Activated CD8-positive, alpha-beta memory T cell treated with anti-CD3 and anti-CD28 coated beads for 48 hours (primary cell): ENCODE data around the gene GPRIN1.

Source experiments
- DNase-seq, 3 experiments: peaks; one replicate each; pipeline ENCODE4 v3.0.0-alpha.2; 2020; ENCODE audit warnings: low read depth in 2 of 3, low spot score in 2 of 3

Gene GPRIN1

DNA sequence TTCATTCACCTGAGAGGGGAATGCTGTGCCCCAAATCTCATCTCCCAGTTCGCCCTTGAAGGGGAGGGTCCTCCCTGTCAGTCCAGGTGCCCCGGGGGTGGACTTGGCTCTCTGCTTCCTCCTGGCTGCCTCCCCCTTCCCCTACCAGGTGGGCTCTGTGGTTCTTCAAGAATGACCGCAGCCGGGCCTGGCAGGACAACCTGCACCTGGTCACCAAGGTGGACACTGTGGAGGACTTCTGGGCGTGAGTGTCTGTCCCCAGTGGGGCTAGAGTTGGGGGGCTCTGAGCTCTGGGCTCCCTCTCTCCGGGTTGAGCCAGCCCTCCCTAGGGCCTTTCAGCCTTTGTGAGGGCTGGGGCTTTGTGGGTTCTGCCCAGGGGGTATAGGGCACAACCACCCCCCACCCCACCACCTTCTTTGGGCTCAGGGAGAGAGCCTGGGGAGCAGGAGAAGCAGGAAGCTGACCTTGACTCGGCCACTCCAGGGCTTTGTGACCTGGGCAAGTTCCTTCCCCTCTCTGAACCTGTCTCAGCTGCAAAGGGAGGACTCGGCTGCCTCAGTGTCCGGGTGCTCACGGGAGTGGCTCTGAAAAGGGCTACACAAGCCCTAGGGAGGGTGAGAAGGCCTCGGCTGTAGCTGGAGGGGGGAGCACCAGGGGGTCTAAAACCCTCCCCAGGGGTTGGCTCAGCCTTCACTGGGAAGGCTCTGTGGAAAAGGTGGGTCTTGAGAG is 33.7 kb upstream of the GPRIN1 start:
- DNase-seq: no peak

DNA sequence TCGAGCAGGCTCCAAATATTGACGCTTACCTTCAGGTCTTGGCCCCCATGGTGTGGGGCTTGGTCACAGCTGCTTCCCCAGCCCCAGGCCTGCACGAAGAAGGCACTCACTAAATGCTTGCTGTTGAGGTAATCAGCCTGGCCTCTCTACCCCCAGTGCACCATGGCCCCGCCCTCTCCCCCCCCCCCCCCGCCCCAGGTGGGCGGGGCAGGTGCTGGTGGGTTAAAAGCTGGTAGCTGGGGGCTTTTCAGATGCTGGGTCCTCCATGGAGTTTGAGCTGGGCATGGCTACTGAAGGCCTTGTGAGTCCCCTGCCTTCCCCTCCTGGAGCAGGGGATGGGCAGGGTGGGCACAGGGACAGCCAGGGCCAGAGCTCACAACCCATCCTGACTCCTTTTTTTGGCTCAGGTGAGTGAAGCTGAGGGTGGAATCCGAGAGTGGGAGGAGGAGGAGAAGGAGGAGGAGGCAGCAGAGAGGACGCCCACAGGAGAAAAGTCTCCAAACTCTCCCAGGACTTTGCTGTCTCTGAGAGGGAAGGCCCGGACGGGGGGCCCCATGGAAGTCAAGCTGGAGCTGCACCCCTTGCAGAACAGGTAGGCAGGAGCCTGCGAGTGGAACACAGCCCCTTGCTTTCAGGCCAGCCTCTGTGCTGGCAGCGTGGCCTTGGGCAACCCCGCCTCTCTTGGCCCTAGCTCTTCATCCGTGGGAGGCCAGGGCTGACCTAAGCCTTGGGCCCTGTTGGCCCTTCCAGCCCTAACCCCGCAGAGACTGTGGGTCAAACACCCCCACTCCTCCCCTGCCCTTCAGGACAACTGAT is 32.9 kb upstream of the GPRIN1 start:
- no peak for DNase-seq

DNA sequence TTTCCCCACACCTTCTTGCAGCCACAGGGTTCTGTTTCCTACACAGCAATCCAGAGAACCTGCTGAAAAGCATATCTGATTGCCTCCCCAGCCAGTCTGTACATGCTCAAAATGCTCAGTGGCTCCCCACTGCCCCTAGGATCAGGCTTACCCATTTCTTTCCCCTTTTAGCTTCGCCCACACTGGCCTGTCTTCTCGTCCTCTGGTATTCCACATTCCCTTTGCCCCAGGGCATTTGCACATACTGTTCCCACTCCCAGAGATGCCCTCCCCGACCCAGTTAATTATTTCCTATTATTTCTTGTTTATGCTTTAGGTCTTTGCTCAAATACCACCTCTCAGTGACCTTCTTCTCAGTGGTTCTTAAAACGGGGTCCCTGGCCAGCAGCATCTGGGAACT is 30.7 kb upstream of the GPRIN1 start:
- no peak for DNase-seq

DNA sequence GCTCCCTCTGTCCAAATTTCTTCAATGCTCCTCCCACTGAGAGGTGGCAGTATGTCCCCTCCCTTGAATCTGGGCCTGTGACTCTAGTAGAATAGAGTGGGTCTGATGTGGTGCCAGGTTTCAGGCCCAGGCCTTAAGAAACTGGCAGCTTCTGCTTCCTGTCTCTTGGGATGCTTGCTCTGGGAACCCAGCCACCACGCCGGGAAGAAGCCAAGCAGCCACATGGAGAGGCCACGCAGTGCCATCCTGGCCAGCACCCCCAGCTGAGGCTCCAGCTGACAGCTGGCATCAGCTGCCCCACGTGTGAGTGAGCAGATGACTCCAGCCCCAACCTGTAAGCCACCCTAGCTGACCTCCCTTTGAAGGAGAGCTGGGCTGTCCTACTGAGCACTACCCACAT is 30.0 kb upstream of the GPRIN1 start:
- no peak for DNase-seq

DNA sequence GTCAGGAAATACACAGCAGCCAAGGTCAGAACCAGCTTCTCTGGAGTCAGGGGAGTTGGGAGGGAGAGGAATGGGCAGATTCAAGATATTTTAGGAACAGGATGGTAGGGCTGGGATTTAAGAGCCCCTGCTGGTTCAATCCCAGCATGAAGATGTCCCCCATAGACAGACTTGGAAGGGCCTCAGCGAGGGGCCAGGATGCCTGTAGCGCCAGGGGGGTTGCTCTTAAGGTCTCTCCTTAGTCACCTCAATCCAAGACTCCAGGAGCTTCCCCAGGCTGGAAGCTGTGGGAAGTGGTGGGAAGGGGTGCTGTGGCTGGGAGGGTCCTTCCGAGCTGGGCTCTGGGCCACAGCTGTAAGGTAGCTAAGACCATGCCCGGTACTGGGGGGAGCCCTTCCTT is 29.3 kb upstream of the GPRIN1 start:
- no peak for DNase-seq

DNA sequence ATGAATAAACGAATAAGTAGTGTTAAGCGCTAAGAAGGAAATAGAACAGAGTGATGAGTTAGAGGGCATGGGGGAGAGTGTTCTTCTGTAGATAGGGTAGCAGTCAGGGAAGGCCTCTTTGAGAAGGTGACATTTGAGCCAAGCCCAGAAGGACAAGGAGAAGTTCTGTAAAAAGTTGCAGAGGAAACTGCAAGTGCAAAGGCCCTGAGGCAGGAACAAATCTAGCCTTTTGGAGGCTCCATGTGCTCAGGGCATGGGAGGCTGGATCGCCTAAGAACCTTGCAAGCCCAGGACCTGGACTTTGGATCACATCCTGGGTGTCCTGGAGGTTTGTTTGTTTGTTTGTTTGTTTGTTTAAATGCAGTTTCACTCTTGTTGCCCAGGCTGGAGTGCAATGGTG is 28.5 kb upstream of the GPRIN1 start:
- DNase-seq: no peak

DNA sequence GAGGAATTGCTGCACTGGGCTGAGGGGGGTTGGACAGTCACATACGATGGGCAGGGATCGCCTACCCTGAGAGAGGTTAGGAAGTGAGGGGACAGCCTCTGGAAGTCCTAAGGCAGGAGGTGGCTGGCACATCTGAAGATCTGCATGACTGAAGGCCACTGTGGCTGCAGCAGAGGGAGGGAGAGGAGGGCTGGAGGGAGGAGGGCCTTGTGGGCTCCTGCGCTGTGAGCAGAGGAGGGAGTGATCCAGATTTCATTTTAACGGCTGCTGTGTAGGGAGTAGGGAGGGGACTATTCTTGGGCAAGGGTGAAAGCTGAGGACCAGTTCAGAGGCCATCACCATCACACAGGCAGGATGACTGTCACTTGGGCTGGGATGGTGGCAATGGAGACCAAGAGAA is 27.6 kb upstream of the GPRIN1 start:
- DNase-seq: no peak

DNA sequence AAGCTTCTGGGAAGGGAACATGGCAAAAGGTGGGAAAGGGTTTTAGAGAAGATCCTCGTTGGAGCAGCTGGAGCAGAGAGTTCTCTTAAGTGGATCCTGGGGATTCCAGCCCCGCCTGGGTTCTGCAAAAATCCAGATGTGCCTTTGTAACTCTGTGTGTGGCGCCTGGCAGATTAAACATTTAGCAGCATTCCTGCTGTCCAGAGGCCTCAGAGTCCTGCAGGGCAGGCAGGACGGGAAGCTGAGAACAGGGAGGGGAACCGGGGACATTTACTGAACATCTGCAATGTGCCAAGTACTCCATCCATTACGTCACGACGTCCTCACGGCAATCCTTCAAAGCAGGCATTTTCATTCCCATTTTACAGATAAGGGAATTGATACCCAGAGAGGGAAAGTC is 26.5 kb upstream of the GPRIN1 start:
- no peak for DNase-seq

DNA sequence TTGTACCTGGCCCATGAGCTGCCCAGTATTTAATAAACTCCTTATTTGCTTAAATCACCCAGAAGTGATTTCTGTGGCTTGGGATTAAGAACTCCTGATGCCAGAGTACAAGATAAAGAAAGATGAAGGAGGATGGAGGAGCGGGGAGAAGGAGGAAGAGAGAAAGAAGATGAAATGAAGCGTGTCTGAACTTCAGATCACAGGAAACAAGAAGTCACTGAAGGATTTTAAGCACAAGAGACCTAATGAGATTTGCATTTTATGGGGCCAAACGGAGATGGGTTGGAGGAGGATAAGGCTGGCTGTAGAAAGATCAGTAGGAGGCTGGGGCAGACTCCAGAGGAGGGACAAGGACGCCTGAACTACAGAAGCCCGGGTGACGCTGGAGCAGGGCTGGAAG is 23.6 kb upstream of the GPRIN1 start:
- DNase-seq: no peak

DNA sequence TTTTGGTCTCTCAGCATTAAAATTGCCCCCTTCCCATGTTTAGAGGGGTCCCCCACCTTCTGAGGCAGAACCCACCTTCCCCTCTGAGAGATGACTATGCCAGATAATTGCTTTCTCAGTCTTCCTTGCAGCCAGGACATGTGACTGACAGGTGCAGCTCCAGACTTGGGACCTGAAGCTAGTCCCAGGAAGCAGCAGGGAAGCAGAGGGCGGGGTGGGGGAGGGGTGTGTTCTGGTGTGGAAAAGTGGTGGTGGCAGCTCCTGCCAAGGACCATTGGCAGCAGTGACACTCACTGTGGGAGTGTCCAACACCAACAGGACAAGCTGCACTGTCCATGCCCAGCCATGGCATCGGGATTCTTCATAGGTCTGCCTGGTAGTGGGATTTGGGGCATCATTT is 22.8 kb upstream of the GPRIN1 start:
- DNase-seq: no peak

DNA sequence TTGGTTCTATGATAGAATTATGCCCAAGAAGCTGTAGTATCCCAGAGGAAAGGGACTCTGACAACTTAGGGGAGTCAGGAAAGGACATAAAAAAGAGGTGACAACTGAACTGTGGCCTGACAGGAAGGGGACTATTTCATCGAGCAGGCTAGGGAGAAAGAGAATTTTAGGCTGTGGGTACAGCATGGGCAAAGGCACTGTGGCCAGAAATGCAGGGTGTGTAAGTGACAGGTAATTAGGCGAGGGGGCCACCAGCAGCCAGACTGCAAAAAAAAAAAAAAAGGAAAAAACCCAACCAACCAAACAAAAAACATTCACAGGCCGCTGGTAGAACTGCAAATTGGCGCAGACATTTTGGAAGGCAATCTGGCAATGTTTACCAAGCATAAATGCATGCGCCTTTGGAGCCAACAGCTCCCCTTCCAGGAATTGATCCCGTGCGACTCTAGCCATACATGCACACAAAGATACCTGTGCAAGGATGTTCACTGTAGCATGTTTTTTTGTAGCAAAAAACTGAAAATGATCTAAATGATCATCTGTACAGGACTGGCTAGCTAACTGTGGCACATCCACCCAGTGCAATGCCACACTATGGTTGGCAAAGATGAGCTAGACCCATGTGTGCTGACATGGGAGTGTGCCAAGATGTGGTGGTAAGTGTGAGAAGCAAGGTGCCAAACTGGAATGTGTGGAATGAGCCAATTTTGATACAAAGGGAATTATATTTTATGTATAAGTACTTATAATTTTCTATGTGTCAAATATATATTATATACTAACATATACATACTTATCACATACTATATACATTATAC is 21.6 kb upstream of the GPRIN1 start:
- no peak for DNase-seq

DNA sequence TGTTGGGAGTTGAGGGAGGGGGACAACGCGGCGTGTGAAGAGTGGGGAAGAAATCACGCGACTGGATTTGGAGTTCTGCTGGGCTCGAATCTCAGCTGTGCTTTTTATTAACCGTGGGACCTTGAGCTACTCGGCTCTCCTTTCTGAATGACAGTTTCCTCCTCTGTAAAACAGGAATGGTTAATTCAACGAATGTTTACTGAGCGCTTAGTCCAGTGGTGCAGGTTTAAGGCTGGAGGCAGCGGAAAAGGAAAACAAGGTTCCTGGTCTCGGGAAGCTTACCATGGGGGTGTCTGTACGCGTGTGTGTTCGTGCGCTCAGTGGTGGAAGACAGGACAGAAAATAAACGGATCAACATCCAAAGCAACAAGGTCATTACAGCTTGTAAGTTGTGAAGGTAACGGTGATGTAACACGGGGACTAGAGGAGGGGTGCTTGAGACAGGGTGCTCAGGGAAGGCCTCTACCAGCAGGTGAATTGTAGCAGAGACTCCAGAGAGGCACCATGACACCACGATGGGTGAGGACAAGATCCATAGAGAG is 20.8 kb upstream of the GPRIN1 start:
- no peak for DNase-seq

DNA sequence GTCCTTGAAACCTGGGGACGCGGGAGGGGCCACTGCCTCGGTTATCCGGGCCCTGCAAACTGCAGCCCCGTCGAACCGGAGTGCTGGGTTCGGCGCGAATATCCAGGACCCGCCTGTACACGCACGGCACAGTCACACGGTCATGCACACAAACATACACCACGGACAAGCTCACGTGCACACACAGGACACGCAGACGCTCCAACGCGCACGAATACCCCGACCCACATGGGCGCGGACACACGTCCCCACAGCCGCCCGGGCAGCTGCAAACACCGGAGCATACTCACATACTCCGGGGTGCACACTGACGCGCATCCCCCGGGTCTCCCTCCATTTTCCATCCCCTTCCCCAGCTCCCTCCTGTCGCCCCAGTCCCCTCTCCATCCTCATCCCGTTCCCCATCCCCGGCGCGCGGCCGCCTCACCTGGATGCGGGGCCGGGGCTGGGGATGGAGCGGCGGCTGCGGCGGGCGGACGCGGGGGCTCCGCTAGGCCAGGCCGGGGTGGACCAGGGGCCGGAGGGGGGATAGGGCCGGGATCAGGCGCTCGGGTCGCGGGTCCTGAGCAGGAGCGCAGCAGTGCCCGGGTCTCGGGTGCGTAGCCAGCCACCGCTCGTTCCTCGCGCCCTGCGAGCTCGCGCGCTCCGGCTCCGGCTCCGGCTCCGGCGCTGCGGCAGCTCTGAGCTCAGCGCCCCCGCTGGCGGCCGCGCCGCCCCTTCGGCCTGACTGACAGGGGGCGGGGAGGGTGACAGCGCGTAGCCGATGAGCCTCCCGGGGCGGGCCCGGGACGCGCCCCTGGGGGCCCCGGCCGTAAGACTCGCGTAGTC is 20.1 kb upstream of the GPRIN1 start, which contains the start of the genes EIF4E1B and SNCB:
TSS of gene EIF4E1B (plus strand) at position 823 of the 828 bp plus-strand sequence. CDS start 12,113 bp downstream, outside the sequence.
TSS of gene SNCB (minus strand) at position 682 of the 828 bp plus-strand sequence. CDS start 880 bp downstream, outside the sequence.
- DNase-seq: no peak

DNA sequence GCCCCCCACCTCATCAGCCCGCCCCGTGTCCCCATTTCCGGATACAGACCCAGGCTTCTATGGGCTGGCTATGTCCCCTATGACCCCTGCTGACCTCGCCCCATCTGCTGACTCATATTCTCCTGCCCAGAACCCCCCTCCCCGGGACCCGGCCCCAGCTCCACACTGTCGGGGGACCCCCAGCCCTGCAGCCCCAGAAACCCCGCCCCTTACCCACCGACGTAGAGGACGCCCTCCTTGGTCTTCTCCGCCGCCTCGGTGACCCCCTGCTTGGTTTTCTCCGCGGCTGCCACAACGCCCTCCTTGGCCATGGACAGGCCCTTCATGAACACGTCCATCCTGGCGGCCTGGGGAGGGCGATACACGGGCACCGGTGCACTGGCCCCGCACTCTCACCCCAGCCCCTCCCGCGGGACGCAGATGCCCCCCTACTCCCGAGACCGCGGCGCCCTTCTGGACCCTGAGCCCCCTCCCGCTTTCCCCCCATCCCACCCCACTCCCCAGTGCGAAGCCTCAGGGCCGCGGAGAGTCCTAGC is 19.4 kb upstream of the GPRIN1 start:
- DNase-seq: no peak

DNA sequence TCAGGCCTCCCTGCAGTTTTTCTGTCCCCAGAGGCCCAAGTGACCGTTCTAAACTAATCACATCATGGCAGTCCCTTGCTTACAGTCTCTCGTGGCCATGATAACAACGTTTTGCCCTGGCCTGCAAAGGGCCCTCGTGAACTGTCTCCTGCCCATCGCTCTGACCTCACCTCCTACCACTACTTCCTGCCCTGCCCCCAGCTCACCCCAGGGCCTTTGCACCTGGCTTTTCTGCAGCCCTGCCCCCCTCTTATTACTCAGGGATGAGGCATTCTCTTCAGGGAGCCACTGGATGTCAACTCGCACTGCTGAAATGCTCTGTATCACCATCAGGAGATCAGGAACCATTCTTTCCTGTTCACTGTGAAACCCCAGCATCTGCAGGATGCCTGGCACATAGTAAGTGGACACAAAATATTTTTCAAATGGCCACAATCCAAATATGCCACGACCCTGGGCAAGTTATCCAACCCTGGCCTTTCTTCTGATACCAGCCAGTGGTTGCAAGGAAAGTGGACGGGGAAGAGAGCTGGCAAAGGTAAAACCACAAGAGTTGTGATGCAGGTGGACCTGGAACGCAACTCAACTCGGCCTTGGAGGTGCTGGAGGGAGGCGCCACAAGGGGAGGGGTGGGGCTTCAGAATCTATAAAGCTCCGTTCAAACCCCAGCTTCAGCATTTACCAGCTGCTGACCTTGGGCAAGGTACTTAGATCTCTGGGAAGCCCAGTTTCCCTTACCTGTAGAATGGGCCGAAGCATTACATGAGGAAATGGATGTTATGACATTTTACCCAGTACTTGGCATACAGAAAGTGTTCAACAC is 18.7 kb upstream of the GPRIN1 start:
- DNase-seq: no peak

DNA sequence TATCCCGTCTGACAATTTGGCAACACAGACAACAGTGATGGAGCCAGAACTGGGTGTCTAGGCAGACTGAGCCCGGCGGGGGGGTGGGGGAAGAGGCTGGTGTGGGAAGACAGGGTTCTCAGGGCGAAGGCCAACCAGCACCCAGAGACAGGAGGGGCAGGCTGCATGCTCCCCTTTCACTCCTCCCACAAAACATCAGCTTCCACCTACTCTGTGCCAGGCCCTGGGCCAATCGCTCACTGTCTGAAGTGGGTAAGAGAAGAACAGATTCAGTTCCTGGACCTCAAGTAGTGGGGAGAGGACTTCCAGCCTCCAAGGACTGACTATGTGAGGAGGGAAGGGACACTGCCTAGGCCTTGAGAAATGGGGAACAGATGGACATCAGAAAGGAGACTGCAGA is 17.6 kb upstream of the GPRIN1 start:
- no peak for DNase-seq

DNA sequence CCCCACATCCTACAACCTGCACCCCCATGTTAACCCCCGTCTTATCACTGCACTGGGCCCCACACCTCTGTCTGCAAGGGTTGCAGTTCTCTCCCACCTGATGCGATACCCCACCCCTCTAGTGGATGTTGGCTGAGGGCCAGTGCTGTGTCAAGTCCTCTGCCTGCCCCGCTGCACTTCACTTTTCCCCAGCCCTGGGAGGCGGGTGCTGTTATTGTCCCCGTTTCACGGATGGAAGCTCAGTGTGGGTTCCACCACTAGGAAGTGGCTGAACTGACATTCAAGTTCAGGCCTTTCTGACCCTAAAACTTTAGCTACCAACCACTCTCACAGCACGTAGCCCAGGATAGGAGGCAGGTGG is 16.9 kb upstream of the GPRIN1 start:
- DNase-seq: no peak

DNA sequence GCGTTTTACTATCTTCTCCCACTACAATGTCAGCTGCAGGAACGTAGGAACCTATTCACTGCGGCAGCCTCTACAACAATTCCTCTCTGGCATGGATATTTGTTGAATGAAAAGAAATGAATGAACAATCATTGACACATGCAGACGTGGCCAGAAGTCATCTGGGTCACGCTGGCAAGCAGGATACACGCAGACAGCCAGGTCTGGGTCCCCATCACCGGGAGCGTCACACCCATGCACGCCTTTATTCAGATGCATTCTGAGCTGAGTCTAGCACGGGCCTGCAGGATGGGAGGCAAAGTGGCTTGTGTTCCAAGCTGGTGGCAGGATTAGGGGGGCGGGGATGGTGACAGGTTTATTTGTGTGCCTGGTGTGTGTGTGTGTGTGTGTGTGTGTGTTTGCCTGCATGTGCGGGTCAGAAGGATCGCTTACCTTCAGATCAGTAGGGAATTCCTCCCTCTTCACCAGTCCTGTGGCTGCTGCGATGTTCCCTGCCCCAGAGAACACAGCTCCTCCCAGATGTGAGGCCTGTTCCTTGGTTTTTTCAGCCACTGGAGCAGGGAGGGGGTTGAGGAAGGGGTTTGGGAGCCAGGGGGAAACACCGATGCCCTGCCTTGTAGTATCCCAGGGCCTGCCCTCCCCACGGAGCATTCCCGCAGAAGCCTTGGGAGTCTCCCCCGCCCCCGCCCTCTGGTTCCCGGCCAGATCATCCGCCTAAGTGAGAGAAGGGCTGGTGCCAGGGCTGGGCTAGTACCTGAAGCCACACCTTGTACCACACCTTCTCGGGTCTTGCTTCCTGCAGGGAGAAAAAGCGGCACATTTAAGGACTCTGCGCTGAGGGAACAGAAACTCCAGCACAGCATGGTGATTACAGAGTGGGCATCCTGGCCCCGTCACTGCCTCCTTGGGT is 16.3 kb upstream of the GPRIN1 start:
- DNase-seq: no peak
